ENCODE results near the gene KDM1B. TPM values are rescaled to one million over a fixed set of nuclear protein-coding genes. Genes with fewer than 3 reads are reported as not detected.

KDM1B gene
- total RNA-seq, 1 donor from 2014 or later: 19.6 TPM

GRCh38 chr6:18242062-18242851, 87.0 kb downstream of the KDM1B start:
- H3K4me1 ChIP-seq: no peaks in the 10 kb centered on the region
- H3K36me3 ChIP-seq: peaks cover 50% of the 10 kb centered on the region
- DNase-seq (no peak), ATAC-seq (no peak)
- no peaks in the 10 kb centered on the region for H3K9me3 ChIP-seq
- H3K27me3 ChIP-seq: no peaks in the 10 kb centered on the region
- TF ChIP-seq, protein P1, sequence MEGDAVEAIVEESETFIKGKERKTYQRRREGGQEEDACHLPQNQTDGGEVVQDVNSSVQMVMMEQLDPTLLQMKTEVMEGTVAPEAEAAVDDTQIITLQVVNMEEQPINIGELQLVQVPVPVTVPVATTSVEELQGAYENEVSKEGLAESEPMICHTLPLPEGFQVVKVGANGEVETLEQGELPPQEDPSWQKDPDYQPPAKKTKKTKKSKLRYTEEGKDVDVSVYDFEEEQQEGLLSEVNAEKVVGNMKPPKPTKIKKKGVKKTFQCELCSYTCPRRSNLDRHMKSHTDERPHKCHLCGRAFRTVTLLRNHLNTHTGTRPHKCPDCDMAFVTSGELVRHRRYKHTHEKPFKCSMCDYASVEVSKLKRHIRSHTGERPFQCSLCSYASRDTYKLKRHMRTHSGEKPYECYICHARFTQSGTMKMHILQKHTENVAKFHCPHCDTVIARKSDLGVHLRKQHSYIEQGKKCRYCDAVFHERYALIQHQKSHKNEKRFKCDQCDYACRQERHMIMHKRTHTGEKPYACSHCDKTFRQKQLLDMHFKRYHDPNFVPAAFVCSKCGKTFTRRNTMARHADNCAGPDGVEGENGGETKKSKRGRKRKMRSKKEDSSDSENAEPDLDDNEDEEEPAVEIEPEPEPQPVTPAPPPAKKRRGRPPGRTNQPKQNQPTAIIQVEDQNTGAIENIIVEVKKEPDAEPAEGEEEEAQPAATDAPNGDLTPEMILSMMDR (IDR thresholded peaks at IDR 0.05): no peak
- no peak overlapping the region for H3K4me3 ChIP-seq
- H3K27ac ChIP-seq: no peak overlapping the region
- intact Hi-C loops (cut with DNase I): no loop called here

DNA sequence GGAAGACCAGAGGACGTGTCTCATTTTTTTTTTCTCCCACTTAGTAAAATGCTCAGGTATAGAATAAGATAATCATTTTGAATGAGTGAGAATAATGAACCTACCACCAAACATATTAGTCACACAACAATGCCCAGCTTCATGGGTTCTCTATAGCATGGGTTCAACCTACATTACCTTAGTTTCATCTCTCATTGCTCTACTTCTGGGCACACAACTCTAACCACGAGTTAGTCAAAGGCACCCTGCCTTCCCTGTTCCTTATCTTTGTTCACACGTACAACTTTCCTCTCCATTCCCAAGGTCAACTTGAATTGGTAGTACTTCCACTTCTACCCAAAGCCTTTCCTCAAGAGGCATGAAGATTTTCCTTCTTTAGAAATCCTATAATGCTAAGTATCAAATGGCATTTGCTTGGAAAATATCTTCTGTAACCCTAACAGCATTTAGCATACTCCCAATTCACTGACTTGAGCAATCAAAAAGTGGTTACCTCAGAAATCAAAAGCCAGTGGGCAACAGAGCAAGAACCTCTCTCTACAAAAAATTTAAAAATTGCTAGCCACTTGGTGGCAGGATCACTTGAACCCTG, 88.2 kb downstream of the KDM1B start:
- no peaks in the 10 kb centered on the region for H3K4me1 ChIP-seq
- ATAC-seq (no peak), DNase-seq (no peak)
- no peaks in the 10 kb centered on the region for H3K9me3 ChIP-seq
- no peak overlapping the region for H3K27ac ChIP-seq
- peaks cover 51% of the 10 kb centered on the region for H3K36me3 ChIP-seq
- TF ChIP-seq, protein P1 (IDR thresholded peaks at IDR 0.05): no peak
- H3K27me3 ChIP-seq: no peaks in the 10 kb centered on the region
- H3K4me3 ChIP-seq: no peak overlapping the region
- intact Hi-C loops (cut with DNase I): no loop called here

DNA sequence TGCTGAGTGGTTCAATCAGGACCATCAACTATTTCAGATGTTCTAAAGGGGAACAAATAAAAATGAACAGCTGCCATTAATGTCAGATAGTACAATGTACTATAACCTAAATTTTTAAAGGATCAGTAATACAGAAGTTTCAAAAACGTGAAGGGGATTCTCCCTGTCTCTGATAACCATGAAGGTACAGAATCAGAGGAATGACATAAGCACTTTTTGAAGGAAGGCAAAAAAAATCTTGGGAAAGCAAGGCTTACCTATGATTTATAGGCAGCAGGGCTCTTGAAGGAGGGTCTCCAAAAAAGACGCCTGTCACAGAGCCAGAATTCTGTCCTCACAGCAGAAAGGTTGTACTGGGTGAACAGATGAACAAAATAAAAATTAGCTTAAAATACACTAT, 89.0 kb downstream of the KDM1B start:
- DNase-seq (no peak), ATAC-seq (no peak)
- H3K4me3 ChIP-seq: no peak overlapping the region
- intact Hi-C loops (cut with DNase I): no loop called here
- no peaks in the 10 kb centered on the region for H3K27me3 ChIP-seq
- peaks cover 52% of the 10 kb centered on the region for H3K36me3 ChIP-seq
- TF ChIP-seq, protein P1 (IDR thresholded peaks at IDR 0.05): no peak
- no peak overlapping the region for H3K27ac ChIP-seq
- H3K9me3 ChIP-seq: no peaks in the 10 kb centered on the region
- no peaks in the 10 kb centered on the region for H3K4me1 ChIP-seq

- no peaks in the 10 kb centered on the region for H3K27me3 ChIP-seq
- TF ChIP-seq, protein P1 (IDR thresholded peaks at IDR 0.05): no peak
- intact Hi-C loops (cut with DNase I): no loop called here
- no peak overlapping the region for H3K4me3 ChIP-seq
- H3K4me1 ChIP-seq: no peaks in the 10 kb centered on the region
- no peak overlapping the region for H3K27ac ChIP-seq
- DNase-seq (no peak), ATAC-seq (no peak)
- peaks cover 60% of the 10 kb centered on the region for H3K36me3 ChIP-seq
- no peaks in the 10 kb centered on the region for H3K9me3 ChIP-seq
These were observed 89.9 kb downstream of the KDM1B start for GRCh38 chr6:18245079-18245478.

- DNase-seq: no peak
- peaks cover 61% of the 10 kb centered on the region for H3K36me3 ChIP-seq
These were observed 90.4 kb downstream of the KDM1B start for GRCh38 chr6:18245642-18246041.

More at GRCh38 chr6:18245642-18246041, 90.4 kb downstream of the KDM1B start:
- intact Hi-C loops (cut with DNase I): no loop called here
- H3K9me3 ChIP-seq: no peaks in the 10 kb centered on the region
- TF ChIP-seq, protein P1 (IDR thresholded peaks at IDR 0.05): no peak
- H3K27ac ChIP-seq: no peak overlapping the region
- no peaks in the 10 kb centered on the region for H3K27me3 ChIP-seq
- no peak overlapping the region for H3K4me3 ChIP-seq
- H3K4me1 ChIP-seq: no peaks in the 10 kb centered on the region
- ATAC-seq: no peak
